Sigmoid colon (tissue), 4 donors: ENCODE measurements around the gene MLLT6.

Experiments used
- CTCF ChIP-seq, 4 experiments: fragments of 450-650 bp in 3 of 4; fragments of 200-600 bp in 1 of 4; IDR thresholded peaks; one replicate each; pipeline ENCODE4 v1.5.1; 2016 to 2019; ENCODE audit warnings: antibody characterized with exemption in 4 of 4, mild to moderate bottlenecking in 3 of 4, moderate library complexity in 2 of 4
- POLR2AphosphoS5 ChIP-seq, 4 donors: sonication (generic); formaldehyde crosslinking; IDR thresholded peaks; one replicate each; pipeline ENCODE4 v1.6.1; 2017; ENCODE audit warnings: antibody characterized with exemption in 4 of 4

DNA sequence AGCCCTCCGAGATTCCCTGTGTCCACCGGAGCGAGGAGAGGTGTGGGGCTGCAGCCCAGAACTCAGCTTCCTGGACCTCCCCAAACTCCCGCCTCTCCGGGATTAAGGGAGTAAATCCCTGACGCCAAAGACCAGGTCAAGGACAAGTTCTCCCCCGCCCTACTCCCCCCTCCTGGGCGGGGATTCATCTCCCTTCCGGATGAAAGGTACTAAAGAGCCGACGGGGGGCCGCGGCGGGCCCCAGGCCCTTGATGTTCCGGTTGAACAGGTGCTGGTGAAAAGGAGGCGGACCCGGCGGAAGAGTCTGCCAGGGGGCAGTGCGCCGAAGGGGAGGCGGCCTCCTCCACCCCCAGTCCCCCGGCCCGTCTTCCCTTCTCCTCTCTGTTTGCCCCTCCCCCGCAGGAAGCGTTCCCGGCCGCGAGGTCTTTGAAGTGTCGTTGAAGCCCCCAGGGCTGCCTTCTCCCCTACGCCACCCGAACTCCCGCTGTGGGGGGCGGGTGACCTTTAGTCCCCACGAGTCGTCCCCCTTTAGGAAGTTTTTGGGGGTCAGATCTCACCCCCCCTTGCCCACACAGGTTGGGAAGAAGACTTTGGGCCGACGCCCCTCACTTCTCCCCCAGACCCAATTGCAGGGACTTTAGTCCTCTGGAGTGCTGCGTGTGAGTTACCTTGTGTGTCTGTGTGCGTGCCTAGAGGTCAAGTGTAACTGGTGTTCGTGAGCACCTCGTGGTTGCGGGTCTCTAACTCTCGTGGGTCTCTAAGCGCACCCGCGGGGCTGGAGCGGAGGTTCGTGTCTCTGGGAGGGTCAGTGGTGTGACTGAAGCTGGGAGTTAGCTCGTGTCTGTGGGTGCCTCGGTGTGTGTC lies 1.1 kb upstream of the MLLT6 start:
- TF ChIP-seq CTCF (IDR thresholded peaks at IDR 0.05), result no peak
- peak; percentile 37 to 63 (median 51) for TF ChIP-seq POLR2AphosphoS5 (IDR thresholded peaks at IDR 0.05)
